Stomach (tissue), 4 donors: Measurements from ENCODE around the gene CRY2.

ENCODE experiments used
- CTCF ChIP-seq, 7 experiments: fragments of 450-650 bp in 4 of 7; fragments of 200-600 bp in 3 of 7; sonication (generic) in 3 of 7; IDR thresholded peaks; one replicate each; pipeline ENCODE4 v1.5.1; 2016 to 2019; ENCODE audit warnings: antibody characterized with exemption in 7 of 7, control low read depth in 2 of 7, mild to moderate bottlenecking in 1 of 7
- POLR2A ChIP-seq, 4 donors: fragments of 450-650 bp; IDR thresholded peaks; one replicate each; pipeline ENCODE4 v1.6.1; 2016; ENCODE audit warnings: antibody characterized with exemption in 4 of 4, control low read depth in 2 of 4, mild to moderate bottlenecking in 1 of 4, moderate library complexity in 1 of 4
- POLR2AphosphoS5 ChIP-seq, 3 donors: sonication (generic); formaldehyde crosslinking; IDR thresholded peaks; one replicate each; pipeline ENCODE4 v1.6.1; 2016; ENCODE audit warnings: antibody characterized with exemption in 3 of 3

DNA sequence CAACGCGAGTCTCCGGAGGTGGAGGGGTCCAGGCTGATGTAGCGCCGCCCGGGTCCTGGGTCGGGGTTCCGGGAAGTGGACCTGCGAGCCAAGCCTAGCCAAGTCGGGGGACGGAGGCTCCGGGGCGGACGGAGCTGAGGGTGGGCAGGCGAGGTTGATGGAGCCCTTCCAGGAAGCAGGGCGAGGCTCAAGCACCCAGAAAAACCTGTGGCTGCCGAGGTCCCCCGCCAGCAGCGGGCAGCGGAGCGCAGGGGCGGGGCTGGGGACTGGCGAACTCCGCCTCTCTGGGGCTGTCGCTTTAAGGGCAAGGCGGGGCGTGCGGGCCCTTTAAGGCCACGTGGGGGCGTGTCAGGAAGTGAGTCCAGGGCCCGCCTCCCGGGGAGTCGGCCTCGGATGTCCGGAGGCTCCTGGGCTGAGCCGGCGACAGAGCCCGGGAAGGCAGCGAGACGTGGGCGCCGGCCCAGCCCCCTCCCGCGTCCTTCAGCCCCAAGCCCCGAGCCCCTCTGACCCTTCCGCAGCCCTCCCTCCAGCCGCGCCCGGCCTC is 42.4 kb upstream of the CRY2 start, which contains the start of gene SLC35C1:
- TF ChIP-seq CTCF (IDR thresholded peaks at IDR 0.05) (peak in 2 of 7 experiments; percentile 17 to 56), POLR2AphosphoS5 (IDR thresholded peaks at IDR 0.05) (peak; percentile 70 to 92 (median 90)), POLR2A (IDR thresholded peaks at IDR 0.05) (peak in 2 of 4 donors; percentile 38 to 54)
